ENCODE data around the gene COL25A1.
"Not testable (repeated sequence)": the region's sequence is repeated elsewhere in the genome, so short reads cannot be mapped to it uniquely, and the experiment has no call there.

Gene COL25A1

GRCh38 chr4:108906866-108907367 lies 395.5 kb downstream of the COL25A1 start:
- DNase-seq (ENCODE audit: low read depth in 3 of 3): no peak

GRCh38 chr4:108906006-108906405 lies 396.5 kb downstream of the COL25A1 start:
- no peak for DNase-seq (ENCODE audit: low read depth in 3 of 3)

GRCh38 chr4:108903464-108904221 lies 398.8 kb downstream of the COL25A1 start:
- DNase-seq (ENCODE audit: low read depth in 3 of 3): no peak

GRCh38 chr4:108902769-108903168 lies 399.7 kb downstream of the COL25A1 start:
- DNase-seq (ENCODE audit: low read depth in 3 of 3): no peak

- DNase-seq (ENCODE audit: low read depth in 3 of 3): no peak
Observed at GRCh38 chr4:108901291-108901690, 401.2 kb downstream of the COL25A1 start.

GRCh38 chr4:108900018-108900580 lies 402.4 kb downstream of the COL25A1 start:
- DNase-seq (ENCODE audit: low read depth in 3 of 3): no peak

- DNase-seq (ENCODE audit: low read depth in 3 of 3): no peak
Observed at GRCh38 chr4:108893468-108893867, 409.0 kb downstream of the COL25A1 start.

GRCh38 chr4:108891896-108892590 lies 410.4 kb downstream of the COL25A1 start:
- no peak for DNase-seq (ENCODE audit: low read depth in 3 of 3)

- DNase-seq (ENCODE audit: low read depth in 3 of 3): no peak
Observed at GRCh38 chr4:108890484-108890881, 412.0 kb downstream of the COL25A1 start.

- DNase-seq (ENCODE audit: low read depth in 3 of 3): no peak
Observed at GRCh38 chr4:108889696-108890483, 412.6 kb downstream of the COL25A1 start.

- DNase-seq (ENCODE audit: low read depth in 3 of 3): no peak
Observed at GRCh38 chr4:108888769-108889168, 413.7 kb downstream of the COL25A1 start.

GRCh38 chr4:108887034-108887433 lies 415.4 kb downstream of the COL25A1 start:
- DNase-seq (ENCODE audit: low read depth in 3 of 3): no peak

- no peak for DNase-seq (ENCODE audit: low read depth in 3 of 3)
Observed at GRCh38 chr4:108885211-108885610, 417.2 kb downstream of the COL25A1 start.

GRCh38 chr4:108884596-108884995 lies 417.9 kb downstream of the COL25A1 start:
- no peak for DNase-seq (ENCODE audit: low read depth in 3 of 3)

- DNase-seq (ENCODE audit: low read depth in 3 of 3): no peak
Observed at GRCh38 chr4:108881986-108882385, 420.5 kb downstream of the COL25A1 start.

GRCh38 chr4:108881190-108881589 lies 421.3 kb downstream of the COL25A1 start:
- DNase-seq (ENCODE audit: low read depth in 3 of 3): no peak

- no peak for DNase-seq (ENCODE audit: low read depth in 3 of 3)
Observed at GRCh38 chr4:108878806-108879205, 423.7 kb downstream of the COL25A1 start.

- no peak for DNase-seq (ENCODE audit: low read depth in 3 of 3)
Observed at GRCh38 chr4:108877821-108878220, 424.6 kb downstream of the COL25A1 start.

GRCh38 chr4:108874806-108875205 lies 427.7 kb downstream of the COL25A1 start:
- no peak for DNase-seq (ENCODE audit: low read depth in 3 of 3)

- DNase-seq (ENCODE audit: low read depth in 3 of 3): not testable (repeated sequence)
Observed at GRCh38 chr4:108869970-108870369, 432.5 kb downstream of the COL25A1 start.

- DNase-seq (ENCODE audit: low read depth in 3 of 3): no peak
Observed at GRCh38 chr4:108868606-108869227, 433.7 kb downstream of the COL25A1 start.
